ENCODE results near the gene ELP5.

- TF ChIP-seq CTCF (IDR thresholded peaks at IDR 0.05) (no peak), POLR2A (IDR thresholded peaks at IDR 0.05) (no peak)
These were observed 31.6 kb downstream of the ELP5 start for GRCh38 chr17:7283471-7284216.

Measured in body of pancreas (tissue), 4 donors.